Measurements from ENCODE around the gene ERP27. TPM values are rescaled to one million over a fixed set of nuclear protein-coding genes. Genes with fewer than 3 reads are reported as not detected.

The ERP27 gene
- polyA plus RNA-seq (2013, experiment 1 of 4): not detected
- polyA plus RNA-seq (2013, experiment 2 of 4): not detected
- polyA plus RNA-seq (2013, experiment 3 of 4): not detected
- not detected for polyA plus RNA-seq (2013, experiment 4 of 4)

DNA sequence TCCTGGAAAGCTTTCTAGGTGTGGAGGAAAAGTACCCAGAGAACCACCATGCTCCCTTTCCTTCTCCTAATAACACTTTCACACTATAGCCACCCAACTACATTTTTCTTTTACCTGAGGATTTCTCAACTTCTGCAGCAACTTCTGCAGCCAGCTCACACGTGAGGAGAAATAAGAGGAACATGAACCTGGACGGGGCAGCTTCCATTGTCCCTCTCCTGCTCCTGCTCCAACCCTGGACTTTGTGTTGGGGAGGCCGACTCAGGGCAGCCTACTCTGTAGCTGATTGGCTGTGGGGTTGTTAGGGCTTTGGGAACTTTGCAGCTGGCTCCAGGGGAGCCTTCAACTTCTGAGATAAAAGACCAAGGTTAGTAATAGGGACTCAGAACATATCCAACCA is at the start of gene ERP27:
ERP27 (minus strand) TSS at position 237 of the 400 bp plus-strand sequence; CDS start at position 208, 29 bp downstream.
- 72 to 94% methylated on average over 3 of the region's 3 CpGs for WGBS, 2 experiments
- Histone ChIP-seq H3K9me3 (ENCODE audit: control insufficient read depth, low read length) (no peaks in the 10 kb centered on the region), H3K4me3 (ENCODE audit: insufficient read depth, low read depth, low read length) (no peak within 1 kb of the TSS), H3K27ac (ENCODE audit: insufficient read depth, low read depth, low read length, poor library complexity, severe bottlenecking) (no peak within 1 kb of the TSS), H3K4me1 (ENCODE audit: control insufficient read depth, insufficient read depth, low read length) (no peaks in the 10 kb centered on the region), H3K36me3 (ENCODE audit: control insufficient read depth, insufficient read depth, low read length) (no peaks in the 10 kb centered on the region), H3K27me3 (ENCODE audit: control insufficient read depth, insufficient read depth, low read length, poor library complexity, severe bottlenecking) (no peaks in the 10 kb centered on the region)

- Histone ChIP-seq H3K4me1 (ENCODE audit: control insufficient read depth, insufficient read depth, low read length) (no peaks in the 10 kb centered on the region), H3K4me3 (ENCODE audit: insufficient read depth, low read depth, low read length) (no peak overlapping the region), H3K36me3 (ENCODE audit: control insufficient read depth, insufficient read depth, low read length) (no peaks in the 10 kb centered on the region), H3K9me3 (ENCODE audit: control insufficient read depth, low read length) (no peaks in the 10 kb centered on the region), H3K27ac (ENCODE audit: insufficient read depth, low read depth, low read length, poor library complexity, severe bottlenecking) (no peak overlapping the region), H3K27me3 (ENCODE audit: control insufficient read depth, insufficient read depth, low read length, poor library complexity, severe bottlenecking) (no peaks in the 10 kb centered on the region)
- 88 to 97% methylated on average over 3 of the region's 3 CpGs for WGBS, 2 experiments
Measured at GRCh38 chr12:14988035-14988434, 49.7 kb upstream of the ERP27 start.

GRCh38 chr12:14986449-14986848 is 48.1 kb upstream of the ERP27 start:
- H3K36me3 ChIP-seq (ENCODE audit: control insufficient read depth, insufficient read depth, low read length): no peaks in the 10 kb centered on the region
- no peaks in the 10 kb centered on the region for H3K4me1 ChIP-seq (ENCODE audit: control insufficient read depth, insufficient read depth, low read length)
- no peak overlapping the region for H3K4me3 ChIP-seq (ENCODE audit: insufficient read depth, low read depth, low read length)
- 88 to 93% methylated on average over 4 of the region's 4 CpGs for WGBS, 2 experiments
- H3K27me3 ChIP-seq (ENCODE audit: control insufficient read depth, insufficient read depth, low read length, poor library complexity, severe bottlenecking): no peaks in the 10 kb centered on the region
- no peak overlapping the region for H3K27ac ChIP-seq (ENCODE audit: insufficient read depth, low read depth, low read length, poor library complexity, severe bottlenecking)
- no peaks in the 10 kb centered on the region for H3K9me3 ChIP-seq (ENCODE audit: control insufficient read depth, low read length)

GRCh38 chr12:14984766-14985285 is 46.5 kb upstream of the ERP27 start:
- 80 to 85% methylated on average over 1 of the region's 1 CpG for WGBS, 2 experiments
- H3K36me3 ChIP-seq (ENCODE audit: control insufficient read depth, insufficient read depth, low read length): no peaks in the 10 kb centered on the region

GRCh38 chr12:14984036-14984435 is 45.7 kb upstream of the ERP27 start:
- Histone ChIP-seq H3K27ac (ENCODE audit: insufficient read depth, low read depth, low read length, poor library complexity, severe bottlenecking) (no peak overlapping the region), H3K36me3 (ENCODE audit: control insufficient read depth, insufficient read depth, low read length) (no peaks in the 10 kb centered on the region), H3K27me3 (ENCODE audit: control insufficient read depth, insufficient read depth, low read length, poor library complexity, severe bottlenecking) (no peaks in the 10 kb centered on the region), H3K9me3 (ENCODE audit: control insufficient read depth, low read length) (no peaks in the 10 kb centered on the region), H3K4me1 (ENCODE audit: control insufficient read depth, insufficient read depth, low read length) (no peaks in the 10 kb centered on the region), H3K4me3 (ENCODE audit: insufficient read depth, low read depth, low read length) (no peak overlapping the region)
- 81 to 100% methylated on average over 1 of the region's 1 CpG for WGBS, 2 experiments

More at GRCh38 chr12:14984766-14985285, 46.5 kb upstream of the ERP27 start:
- Histone ChIP-seq H3K27ac (ENCODE audit: insufficient read depth, low read depth, low read length, poor library complexity, severe bottlenecking) (no peak overlapping the region), H3K9me3 (ENCODE audit: control insufficient read depth, low read length) (no peaks in the 10 kb centered on the region), H3K4me1 (ENCODE audit: control insufficient read depth, insufficient read depth, low read length) (no peaks in the 10 kb centered on the region), H3K4me3 (ENCODE audit: insufficient read depth, low read depth, low read length) (no peak overlapping the region), H3K27me3 (ENCODE audit: control insufficient read depth, insufficient read depth, low read length, poor library complexity, severe bottlenecking) (no peaks in the 10 kb centered on the region)

DNA sequence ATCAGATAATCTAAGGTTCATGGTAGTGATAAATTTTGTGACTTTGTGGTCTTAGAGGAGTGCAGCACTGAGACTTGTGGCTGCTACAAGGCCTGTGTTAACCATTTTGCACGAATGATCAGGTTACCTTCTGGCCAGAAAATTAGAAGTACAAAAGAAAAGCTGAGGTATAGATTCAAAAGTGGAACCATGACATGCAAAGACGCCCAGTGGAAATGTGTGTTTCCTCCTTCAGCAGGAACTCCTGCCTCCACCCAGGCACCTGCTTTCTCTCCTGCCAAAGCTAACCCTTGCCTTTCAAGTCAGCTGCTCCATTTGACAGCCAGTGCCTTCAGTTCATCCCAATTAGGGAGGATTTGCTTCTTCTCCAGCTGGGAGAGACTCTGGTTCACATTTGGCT is 44.7 kb upstream of the ERP27 start:
- Histone ChIP-seq H3K27ac (ENCODE audit: insufficient read depth, low read depth, low read length, poor library complexity, severe bottlenecking) (no peak overlapping the region), H3K9me3 (ENCODE audit: control insufficient read depth, low read length) (no peaks in the 10 kb centered on the region), H3K36me3 (ENCODE audit: control insufficient read depth, insufficient read depth, low read length) (no peaks in the 10 kb centered on the region), H3K4me1 (ENCODE audit: control insufficient read depth, insufficient read depth, low read length) (no peaks in the 10 kb centered on the region), H3K27me3 (ENCODE audit: control insufficient read depth, insufficient read depth, low read length, poor library complexity, severe bottlenecking) (no peaks in the 10 kb centered on the region), H3K4me3 (ENCODE audit: insufficient read depth, low read depth, low read length) (no peak overlapping the region)
- WGBS, 2 experiments: 90 to 96% methylated on average over 2 of the region's 2 CpGs

GRCh38 chr12:14982562-14982961 is 44.2 kb upstream of the ERP27 start:
- WGBS, 2 experiments: 89 to 100% methylated on average over 1 of the region's 1 CpG

GRCh38 chr12:14981049-14981448 is 42.7 kb upstream of the ERP27 start:
- Histone ChIP-seq H3K9me3 (ENCODE audit: control insufficient read depth, low read length) (no peaks in the 10 kb centered on the region), H3K27ac (ENCODE audit: insufficient read depth, low read depth, low read length, poor library complexity, severe bottlenecking) (no peak overlapping the region), H3K4me3 (ENCODE audit: insufficient read depth, low read depth, low read length) (no peak overlapping the region), H3K4me1 (ENCODE audit: control insufficient read depth, insufficient read depth, low read length) (no peaks in the 10 kb centered on the region), H3K36me3 (ENCODE audit: control insufficient read depth, insufficient read depth, low read length) (no peaks in the 10 kb centered on the region), H3K27me3 (ENCODE audit: control insufficient read depth, insufficient read depth, low read length, poor library complexity, severe bottlenecking) (no peaks in the 10 kb centered on the region)
- WGBS, 2 experiments: 88 to 98% methylated on average over 2 of the region's 2 CpGs

More at GRCh38 chr12:14982562-14982961, 44.2 kb upstream of the ERP27 start:
- Histone ChIP-seq H3K4me1 (ENCODE audit: control insufficient read depth, insufficient read depth, low read length) (no peaks in the 10 kb centered on the region), H3K36me3 (ENCODE audit: control insufficient read depth, insufficient read depth, low read length) (no peaks in the 10 kb centered on the region), H3K4me3 (ENCODE audit: insufficient read depth, low read depth, low read length) (no peak overlapping the region), H3K9me3 (ENCODE audit: control insufficient read depth, low read length) (no peaks in the 10 kb centered on the region), H3K27me3 (ENCODE audit: control insufficient read depth, insufficient read depth, low read length, poor library complexity, severe bottlenecking) (no peaks in the 10 kb centered on the region), H3K27ac (ENCODE audit: insufficient read depth, low read depth, low read length, poor library complexity, severe bottlenecking) (no peak overlapping the region)

- Histone ChIP-seq H3K27me3 (ENCODE audit: control insufficient read depth, insufficient read depth, low read length, poor library complexity, severe bottlenecking) (no peaks in the 10 kb centered on the region), H3K9me3 (ENCODE audit: control insufficient read depth, low read length) (no peaks in the 10 kb centered on the region), H3K4me3 (ENCODE audit: insufficient read depth, low read depth, low read length) (no peak overlapping the region), H3K4me1 (ENCODE audit: control insufficient read depth, insufficient read depth, low read length) (no peaks in the 10 kb centered on the region), H3K36me3 (ENCODE audit: control insufficient read depth, insufficient read depth, low read length) (no peaks in the 10 kb centered on the region), H3K27ac (ENCODE audit: insufficient read depth, low read depth, low read length, poor library complexity, severe bottlenecking) (no peak overlapping the region)
Measured at GRCh38 chr12:14979468-14979867, 41.1 kb upstream of the ERP27 start.

DNA sequence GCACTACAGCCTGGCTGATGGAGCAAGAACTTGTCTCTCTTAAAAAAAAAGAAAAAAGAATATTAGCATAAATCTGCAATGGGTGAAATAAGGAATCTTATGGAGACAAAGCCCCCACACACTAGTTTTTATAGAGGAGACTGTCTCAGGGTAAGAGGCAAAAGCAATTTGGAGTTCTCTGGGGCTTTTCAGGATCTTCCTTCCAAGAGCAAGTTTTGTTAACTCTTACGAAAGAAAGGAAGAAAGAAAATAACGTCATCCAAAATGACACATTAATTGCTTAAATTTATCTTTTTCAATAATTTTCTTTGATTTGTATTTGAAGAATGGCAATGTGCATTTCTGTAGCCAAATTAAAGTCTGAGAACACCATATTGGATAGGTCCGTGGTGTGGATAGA is 38.3 kb upstream of the ERP27 start:
- 95 to 98% methylated on average over 2 of the region's 3 CpGs for WGBS, 2 experiments
- no peaks in the 10 kb centered on the region for H3K27me3 ChIP-seq (ENCODE audit: control insufficient read depth, insufficient read depth, low read length, poor library complexity, severe bottlenecking)
- H3K4me1 ChIP-seq (ENCODE audit: control insufficient read depth, insufficient read depth, low read length): no peaks in the 10 kb centered on the region
- no peaks in the 10 kb centered on the region for H3K9me3 ChIP-seq (ENCODE audit: control insufficient read depth, low read length)
- no peak overlapping the region for H3K4me3 ChIP-seq (ENCODE audit: insufficient read depth, low read depth, low read length)
- H3K27ac ChIP-seq (ENCODE audit: insufficient read depth, low read depth, low read length, poor library complexity, severe bottlenecking): no peak overlapping the region
- H3K36me3 ChIP-seq (ENCODE audit: control insufficient read depth, insufficient read depth, low read length): no peaks in the 10 kb centered on the region

DNA sequence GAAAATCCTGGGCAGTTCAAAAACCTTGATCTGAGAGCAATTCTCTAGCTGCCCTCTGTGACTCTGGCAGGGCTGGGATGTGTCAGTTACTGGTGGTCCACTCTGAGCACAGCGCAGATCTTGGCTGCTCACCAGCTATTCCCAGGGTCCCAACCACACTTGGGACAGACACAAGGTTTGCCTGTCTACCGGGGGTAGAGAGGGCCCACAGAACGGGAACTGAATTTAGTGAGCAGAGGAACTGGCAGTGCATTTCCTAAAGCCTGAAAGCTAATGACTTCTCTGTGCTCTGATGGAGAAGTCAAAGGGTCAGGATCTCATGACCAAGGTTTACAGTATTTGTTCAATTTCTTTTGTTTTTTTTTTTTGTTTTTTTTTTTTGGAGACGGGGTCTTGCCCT is 37.1 kb upstream of the ERP27 start:
- Histone ChIP-seq H3K36me3 (ENCODE audit: control insufficient read depth, insufficient read depth, low read length) (no peaks in the 10 kb centered on the region), H3K9me3 (ENCODE audit: control insufficient read depth, low read length) (no peaks in the 10 kb centered on the region), H3K4me3 (ENCODE audit: insufficient read depth, low read depth, low read length) (no peak overlapping the region), H3K27ac (ENCODE audit: insufficient read depth, low read depth, low read length, poor library complexity, severe bottlenecking) (no peak overlapping the region), H3K4me1 (ENCODE audit: control insufficient read depth, insufficient read depth, low read length) (no peaks in the 10 kb centered on the region), H3K27me3 (ENCODE audit: control insufficient read depth, insufficient read depth, low read length, poor library complexity, severe bottlenecking) (no peaks in the 10 kb centered on the region)
- 90 to 96% methylated on average over 3 of the region's 4 CpGs for WGBS, 2 experiments
